ENCODE data around the gene ANKRD20A1.
"Not testable (repeated sequence)": the region's sequence is repeated elsewhere in the genome, so short reads cannot be mapped to it uniquely, and the experiment has no call there.

ANKRD20A1 gene

GRCh38 chr9:67858871-67859270 lies at the start of gene ANKRD20A1:
Gene ANKRD20A1, plus strand, starts transcription at chr9:67858931. Its CDS starts 496 bp downstream, at chr9:67859427.
- not testable (repeated sequence) for DNase-seq (ENCODE audit: insufficient read length, low spot score); FAIRE-seq

DNA sequence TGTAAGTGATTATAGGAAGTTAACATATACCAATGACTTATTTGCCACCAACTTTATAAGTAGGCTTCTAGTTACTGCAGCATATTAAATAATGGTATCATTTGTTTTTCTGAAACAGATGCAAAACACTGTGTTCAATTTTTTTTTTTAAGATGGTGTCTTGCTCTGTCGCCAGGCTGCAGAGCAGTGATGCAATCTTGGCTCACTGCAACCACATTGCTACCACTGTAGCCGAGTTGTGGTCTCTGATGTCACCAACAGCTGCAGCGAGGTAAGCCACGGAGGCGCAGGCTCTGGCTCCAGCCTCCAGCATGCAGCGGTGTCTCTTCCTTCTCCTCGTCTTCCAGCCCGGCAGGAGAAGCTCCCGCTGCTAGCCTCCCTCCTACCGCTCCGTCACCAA lies 26.6 kb upstream of the ANKRD20A1 start:
- not testable (repeated sequence) for FAIRE-seq; DNase-seq (ENCODE audit: insufficient read length, low spot score)
